Adrenal gland (tissue), 5 donors: ENCODE measurements around the gene TRIL.

Source experiments
- POLR2A ChIP-seq, 2 donors: fragments of 450-650 bp; IDR thresholded peaks; one replicate each; pipeline ENCODE4 v1.6.1; 2017; ENCODE audit warnings: antibody characterized with exemption in 2 of 2, mild to moderate bottlenecking in 2 of 2, moderate library complexity in 1 of 2
- TF ChIP-seq, protein P1 (sequence below), 6 experiments: fragments of 450-650 bp in 4 of 6; fragments of 200-600 bp in 2 of 6; sonication (generic) in 1 of 6; IDR thresholded peaks; 1 replicate in 5 of 6; 2 replicates in 1 of 6; pipeline versions ENCODE4 v1.5.1 to v1.8.0; 2016 to 2021; ENCODE audit warnings: antibody characterized with exemption in 6 of 6, mild to moderate bottlenecking in 2 of 6, moderate library complexity in 1 of 6
- donor health status: DM: no; HTN: no; CAD: no.

DNA sequence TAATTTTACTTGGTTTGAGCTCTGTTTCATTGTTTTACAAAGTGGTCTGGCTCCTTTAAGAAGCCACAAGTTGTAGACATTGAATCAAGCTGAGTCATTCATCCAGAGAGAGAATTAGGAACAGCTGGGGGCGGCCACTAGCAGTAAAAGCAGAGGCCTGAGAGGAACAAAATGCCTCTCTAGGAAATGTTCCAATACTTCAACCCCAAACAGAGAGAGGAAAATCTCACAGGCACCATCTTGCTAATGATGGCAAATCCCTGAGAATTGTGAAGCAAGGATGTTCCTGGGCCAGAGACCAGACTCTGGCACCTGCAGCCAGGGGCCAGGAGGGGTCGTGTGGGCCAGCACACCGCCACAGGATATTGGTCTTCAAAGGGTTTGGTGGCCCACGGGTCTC lies 26.5 kb upstream of the TRIL start:
- TF ChIP-seq, protein P1, sequence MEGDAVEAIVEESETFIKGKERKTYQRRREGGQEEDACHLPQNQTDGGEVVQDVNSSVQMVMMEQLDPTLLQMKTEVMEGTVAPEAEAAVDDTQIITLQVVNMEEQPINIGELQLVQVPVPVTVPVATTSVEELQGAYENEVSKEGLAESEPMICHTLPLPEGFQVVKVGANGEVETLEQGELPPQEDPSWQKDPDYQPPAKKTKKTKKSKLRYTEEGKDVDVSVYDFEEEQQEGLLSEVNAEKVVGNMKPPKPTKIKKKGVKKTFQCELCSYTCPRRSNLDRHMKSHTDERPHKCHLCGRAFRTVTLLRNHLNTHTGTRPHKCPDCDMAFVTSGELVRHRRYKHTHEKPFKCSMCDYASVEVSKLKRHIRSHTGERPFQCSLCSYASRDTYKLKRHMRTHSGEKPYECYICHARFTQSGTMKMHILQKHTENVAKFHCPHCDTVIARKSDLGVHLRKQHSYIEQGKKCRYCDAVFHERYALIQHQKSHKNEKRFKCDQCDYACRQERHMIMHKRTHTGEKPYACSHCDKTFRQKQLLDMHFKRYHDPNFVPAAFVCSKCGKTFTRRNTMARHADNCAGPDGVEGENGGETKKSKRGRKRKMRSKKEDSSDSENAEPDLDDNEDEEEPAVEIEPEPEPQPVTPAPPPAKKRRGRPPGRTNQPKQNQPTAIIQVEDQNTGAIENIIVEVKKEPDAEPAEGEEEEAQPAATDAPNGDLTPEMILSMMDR (IDR thresholded peaks at IDR 0.05): no peak
- TF ChIP-seq POLR2A (IDR thresholded peaks at IDR 0.05): no peak
